NCI-H1436 treated with DMSO at 0.1 percent for 48 hours (cell line): ENCODE data around the gene SENP3.

Source experiments
- DNase-seq: peaks from one replicate; lab custom pipeline; 2025; lab: John Stamatoyannopoulos, UW

Gene SENP3

GRCh38 chr17:7556627-7557026, 5.1 kb upstream of the SENP3 start:
- DNase-seq, result no peak

- no peak for DNase-seq
These were observed 4.5 kb upstream of the SENP3 start for GRCh38 chr17:7557147-7557764.

- no peak for DNase-seq
These were observed 3.8 kb upstream of the SENP3 start for GRCh38 chr17:7557775-7558543.

GRCh38 chr17:7558544-7559319, 3.0 kb upstream of the SENP3 start, which contains the start of gene TNFSF13:
TNFSF13 (plus strand) TSS chr17:7558750; CDS start chr17:7559040, 290 bp downstream.
- DNase-seq, result no peak

- DNase-seq, result no peak
These were observed 2.2 kb upstream of the SENP3 start for GRCh38 chr17:7559320-7560171.

GRCh38 chr17:7560172-7561027, 1.3 kb upstream of the SENP3 start:
- DNase-seq, result no peak

GRCh38 chr17:7561028-7561575, 617 bp upstream of the SENP3 start:
- peak; percentile 45 for DNase-seq

- DNase-seq, result no peak
These were observed 488 bp downstream of the SENP3 start for GRCh38 chr17:7562208-7562605.

- no peak for DNase-seq
These were observed 1.6 kb downstream of the SENP3 start for GRCh38 chr17:7563115-7563869.

GRCh38 chr17:7569571-7569970, 7.9 kb downstream of the SENP3 start:
- no peak for DNase-seq

- DNase-seq, result no peak
These were observed 8.6 kb downstream of the SENP3 start for GRCh38 chr17:7570351-7570750.

GRCh38 chr17:7572338-7572587, 10.5 kb downstream of the SENP3 start:
- no peak for DNase-seq

GRCh38 chr17:7572588-7573323, 11.0 kb downstream of the SENP3 start:
- DNase-seq, result peak; percentile 99

- DNase-seq, result no peak
These were observed 11.8 kb downstream of the SENP3 start for GRCh38 chr17:7573324-7574080.

- no peak for DNase-seq
These were observed 12.6 kb downstream of the SENP3 start for GRCh38 chr17:7574176-7574953.

- DNase-seq, result no peak
These were observed 13.8 kb downstream of the SENP3 start for GRCh38 chr17:7575481-7575883.

- DNase-seq, result no peak
These were observed 14.2 kb downstream of the SENP3 start for GRCh38 chr17:7575959-7576358.

- DNase-seq, result no peak
These were observed 14.8 kb downstream of the SENP3 start for GRCh38 chr17:7576432-7576937.
